Pancreas (tissue), 10 donors: ENCODE results near the gene RASL10A. TPM values are rescaled to one million over a fixed set of nuclear protein-coding genes. Genes with fewer than 3 reads are reported as not detected.

Experiments used
- ATAC-seq, 4 donors: fragments of 200-7000 bp; cut with Tn5 transposase; one replicate each; pipeline versions ENCODE4 v1.8.0 to v1.9.1; 2020; ENCODE audit warnings: mild to moderate bottlenecking in 4 of 4, moderate library complexity in 4 of 4
- DNase-seq, 6 donors: peaks; one replicate each; pipeline ENCODE4 v3.0.0-alpha.2; 2020
- FAIRE-seq: peaks from 2 replicates; lab custom pipeline; 2012; peaks lifted over from hg19 to GRCh38; lab: Jason Lieb, UNC
- H3K27ac ChIP-seq, 4 donors: fragments of 200-600 bp; sonication (generic); 1 replicate in 3 of 4; 2 replicates in 1 of 4; pipeline versions ENCODE4 v1.5.0 to v1.8.0; 2020
- H3K27me3 ChIP-seq, 4 donors: fragments of 200-600 bp; one replicate each; pipeline ENCODE4 v1.8.0; 2021
- H3K36me3 ChIP-seq, 3 donors: fragments of 200-600 bp; sonication (generic) in 1 of 3; one replicate each; pipeline versions ENCODE4 v1.5.0 to v1.8.0; 2020 to 2021
- H3K4me1 ChIP-seq, 3 donors: fragments of 200-600 bp; one replicate each; pipeline ENCODE4 v1.8.0; 2021
- H3K4me3 ChIP-seq, 4 donors: fragments of 200-600 bp; sonication (generic) in 2 of 4; one replicate each; pipeline versions ENCODE4 v1.5.0 to v1.8.0; 2020 to 2021
- H3K9me3 ChIP-seq, 4 donors: fragments of 200-600 bp; one replicate each; pipeline ENCODE4 v1.8.0; 2021
- WGBS, 2 donors: extraction: QIAGEN DNeasy Blood & Tissue Kit; methylation state at CpG; one replicate each; pipeline ENCODE4 v1.1.7; 2013; 5-methylcytosine and 5-hydroxymethylcytosine counted together
- intact Hi-C, 3 donors: fragments of 100-400 bp; cut with DNase I; formaldehyde crosslinking; loops; one replicate each; pipeline versions ENCODE4 v1.11.1 to v1.14.2; 2022
- polyA plus RNA-seq, 2 donors: library from polyadenylated mRNA; stranded (reverse); fragments of 200-250 nt; gene quantifications; one replicate each; pipeline ENCODE4 v1.2.3, GENCODE V29; 2013
- total RNA-seq, 6 donors: library from RNA; stranded (reverse); fragmentation: NEBNext Ultra II Directional in 4 of 6; extraction: Animal tissue kit (Norgen Biotek cat#: 25700) in 4 of 6; gene quantifications; one replicate each; pipeline versions ENCODE4 v1.2.1 to v1.2.4, GENCODE V29; 2021 to 2023
- TF ChIP-seq, protein P1 (sequence below), 4 donors: fragments of 200-600 bp; sonication (generic) in 3 of 4; IDR thresholded peaks; one replicate each; pipeline versions ENCODE4 v1.5.0 to v1.8.0; 2021; ENCODE audit warnings: antibody characterized with exemption in 4 of 4
- donor health status: healthy with polysubstance abuse.
- donor health status: DM: no; HTN: no; CAD: no; lungs with moderate emphysema.
- donor health status: DM: no; HTN: no; CAD: no.
- donor health status: control.
- donor health status: control.
- donor health status: Bipolar disorder and iron deficiency.
- donor health status: DM: yes; HTN: yes; CAD: no.
- donor health status: DM: no; HTN: no; CAD: no.
- donor health status: DM: no; HTN: no; CAD: no.
- donor health status: DM: yes; HTN: yes; CAD: no.

The RASL10A gene
- total and polyA plus RNA-seq, 8 donors: 0.24 to 4.4 (median 0.57) TPM

DNA sequence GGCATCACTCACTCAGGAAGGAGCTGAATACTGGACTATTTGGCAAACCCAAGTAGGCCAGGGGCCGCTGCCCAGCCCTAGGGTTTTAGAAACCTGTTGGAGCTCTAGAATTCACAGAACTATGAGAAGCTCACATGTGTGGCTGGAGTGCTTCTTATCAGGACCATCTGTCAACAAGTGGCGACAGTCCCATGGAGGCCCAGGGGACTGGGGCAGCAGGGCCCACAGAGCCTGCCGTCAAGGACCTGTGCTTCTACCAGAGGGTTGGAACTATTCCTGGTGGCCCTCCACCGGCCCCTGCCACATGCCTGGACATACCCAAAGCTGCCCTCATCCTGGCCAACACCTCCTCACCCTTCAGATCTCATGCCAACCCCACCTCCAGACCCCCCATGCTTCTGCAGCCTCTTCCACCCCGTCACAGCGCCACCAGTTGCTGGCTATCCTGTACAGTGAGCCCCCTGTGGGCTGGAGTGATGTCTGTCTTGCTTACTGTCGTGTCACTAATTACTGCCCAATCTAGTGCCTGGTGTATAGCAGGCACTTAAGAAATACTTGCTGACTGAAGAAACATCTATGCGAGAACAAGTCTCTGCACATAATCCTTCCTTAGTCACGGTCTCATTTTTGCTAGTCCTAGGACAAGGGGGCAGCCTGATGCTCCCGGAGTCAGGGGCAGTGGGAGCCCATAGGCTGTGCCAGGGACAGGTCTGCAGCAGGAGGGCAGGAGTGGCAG, 27.2 kb upstream of the RASL10A start:
- H3K36me3 ChIP-seq: peaks cover 7 to 43% (median 9%) of the 10 kb centered on the region in 3 donors

DNA sequence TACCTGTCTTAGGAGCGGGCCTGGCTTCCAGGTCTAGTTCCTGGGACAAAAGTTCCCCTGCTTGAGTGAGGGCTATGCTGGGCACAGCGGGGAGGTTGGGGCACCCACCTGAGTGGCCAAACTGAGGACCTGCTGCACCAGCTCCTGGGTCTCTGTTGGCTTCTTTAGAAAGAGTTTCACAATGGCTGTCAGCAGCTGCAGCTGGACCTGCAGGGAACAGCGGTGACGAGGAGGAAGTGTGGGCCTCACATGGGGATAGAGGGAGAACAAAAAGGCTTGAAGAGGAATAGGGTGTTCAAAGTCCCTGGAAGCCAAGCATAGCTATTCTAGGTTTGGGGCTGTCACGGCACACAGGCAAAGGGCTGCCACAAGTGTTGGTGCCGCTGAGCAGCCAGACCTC, 26.7 kb upstream of the RASL10A start:
- Histone ChIP-seq H3K9me3 (no peaks in the 10 kb centered on the region), H3K27me3 (no peaks in the 10 kb centered on the region), H3K36me3 (peaks cover 8 to 44% (median 9%) of the 10 kb centered on the region in 3 donors), H3K27ac (peak overlapping the region; percentile 63 to 71 (median 68)), H3K4me1 (peaks cover 29 to 31% (median 31%) of the 10 kb centered on the region in 3 donors), H3K4me3 (no peak overlapping the region)
- FAIRE-seq (no peak), DNase-seq (no peak), ATAC-seq (peak; percentile 6 to 20 (median 12))
- WGBS, 2 donors: 59 to 62% methylated on average over 6 of the region's 6 CpGs
- TF ChIP-seq, protein P1, sequence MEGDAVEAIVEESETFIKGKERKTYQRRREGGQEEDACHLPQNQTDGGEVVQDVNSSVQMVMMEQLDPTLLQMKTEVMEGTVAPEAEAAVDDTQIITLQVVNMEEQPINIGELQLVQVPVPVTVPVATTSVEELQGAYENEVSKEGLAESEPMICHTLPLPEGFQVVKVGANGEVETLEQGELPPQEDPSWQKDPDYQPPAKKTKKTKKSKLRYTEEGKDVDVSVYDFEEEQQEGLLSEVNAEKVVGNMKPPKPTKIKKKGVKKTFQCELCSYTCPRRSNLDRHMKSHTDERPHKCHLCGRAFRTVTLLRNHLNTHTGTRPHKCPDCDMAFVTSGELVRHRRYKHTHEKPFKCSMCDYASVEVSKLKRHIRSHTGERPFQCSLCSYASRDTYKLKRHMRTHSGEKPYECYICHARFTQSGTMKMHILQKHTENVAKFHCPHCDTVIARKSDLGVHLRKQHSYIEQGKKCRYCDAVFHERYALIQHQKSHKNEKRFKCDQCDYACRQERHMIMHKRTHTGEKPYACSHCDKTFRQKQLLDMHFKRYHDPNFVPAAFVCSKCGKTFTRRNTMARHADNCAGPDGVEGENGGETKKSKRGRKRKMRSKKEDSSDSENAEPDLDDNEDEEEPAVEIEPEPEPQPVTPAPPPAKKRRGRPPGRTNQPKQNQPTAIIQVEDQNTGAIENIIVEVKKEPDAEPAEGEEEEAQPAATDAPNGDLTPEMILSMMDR (IDR thresholded peaks at IDR 0.05): no peak
- intact Hi-C loops: no loop called here

More for the DNA sequence above, 27.2 kb upstream of the RASL10A start:
- intact Hi-C loops: no loop called here
- Histone ChIP-seq H3K27me3 (no peaks in the 10 kb centered on the region), H3K4me3 (no peak overlapping the region), H3K9me3 (no peaks in the 10 kb centered on the region), H3K4me1 (peaks cover 29 to 31% (median 31%) of the 10 kb centered on the region in 3 donors), H3K27ac (peak overlapping the region; percentile 63 to 71 (median 68))
- peak; percentile 65 to 80 (median 76) for ATAC-seq
- no peak for FAIRE-seq
- TF ChIP-seq, protein P1 (IDR thresholded peaks at IDR 0.05): no peak
- peak in 5 of 6 donors; percentile 67 to 86 (median 74) for DNase-seq
- WGBS, 2 donors: 41 to 44% methylated on average over 10 of the region's 10 CpGs

DNA sequence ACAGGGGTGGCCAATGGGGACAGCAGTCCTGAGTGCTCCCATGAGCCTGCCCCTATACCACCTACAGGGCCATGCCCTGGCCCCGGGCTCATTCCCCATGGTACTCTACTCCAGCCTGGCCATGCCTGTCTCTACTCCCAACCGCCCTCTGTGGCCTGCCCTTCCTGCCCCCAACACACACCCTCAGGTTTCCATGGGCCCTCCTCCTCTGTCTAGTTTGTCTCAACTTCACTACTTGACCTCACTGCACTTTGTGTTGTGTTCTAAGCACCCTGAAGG, 26.3 kb upstream of the RASL10A start:
- DNase-seq (peak in 1 of 6 donors; percentile 72), FAIRE-seq (no peak), ATAC-seq (no peak)
- intact Hi-C loops: no loop called here
- Histone ChIP-seq H3K4me3 (no peak overlapping the region), H3K9me3 (no peaks in the 10 kb centered on the region), H3K27me3 (no peaks in the 10 kb centered on the region), H3K4me1 (peaks cover 29 to 31% (median 31%) of the 10 kb centered on the region in 3 donors), H3K27ac (peak overlapping the region; percentile 63 to 71 (median 68)), H3K36me3 (peaks cover 8 to 48% (median 9%) of the 10 kb centered on the region in 3 donors)
- TF ChIP-seq, protein P1 (IDR thresholded peaks at IDR 0.05): no peak
- WGBS, 2 donors: 86 to 97% methylated on average over 2 of the region's 2 CpGs

DNA sequence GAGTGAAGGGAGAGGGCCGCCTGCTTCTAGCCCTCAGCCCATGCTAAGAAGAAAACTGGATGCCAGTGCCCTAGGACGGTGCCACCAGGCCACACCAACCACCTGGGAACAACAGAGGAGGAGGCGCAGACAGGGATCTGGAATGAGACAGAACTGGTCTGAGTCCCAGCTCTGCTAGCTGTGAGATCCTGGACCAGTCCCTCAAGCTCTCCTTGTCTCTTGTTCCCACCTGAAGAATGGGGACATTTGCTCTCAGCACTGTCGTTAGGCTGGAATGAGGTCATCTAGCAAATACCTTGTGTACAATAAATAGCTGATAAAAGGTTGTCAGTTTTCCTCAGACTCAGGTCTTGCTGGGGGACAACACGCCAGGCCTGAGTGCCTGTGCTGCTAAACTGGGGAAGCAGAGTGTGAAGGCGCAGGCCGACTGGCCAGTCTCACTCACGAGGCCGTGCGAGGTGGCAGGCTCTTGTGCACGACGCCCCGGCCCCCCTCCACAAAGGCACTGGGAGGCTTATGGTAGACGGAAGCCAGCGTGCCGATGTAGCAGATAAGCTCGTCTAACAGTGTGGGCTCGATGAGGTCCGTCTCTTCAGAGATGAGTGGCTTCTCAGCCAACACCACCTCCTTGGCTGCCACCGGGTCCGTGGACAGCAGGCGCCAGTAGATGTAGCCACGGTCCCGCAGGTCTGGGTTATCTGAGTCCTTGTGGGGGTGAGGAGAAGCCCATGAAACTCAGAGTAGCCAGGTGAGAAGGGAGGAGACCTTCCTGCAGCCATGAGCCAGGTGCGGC, 25.8 kb upstream of the RASL10A start:
- H3K9me3 ChIP-seq: no peaks in the 10 kb centered on the region
- no peak overlapping the region for H3K4me3 ChIP-seq
- H3K4me1 ChIP-seq: peaks cover 29 to 31% (median 31%) of the 10 kb centered on the region in 3 donors
- DNase-seq (peak in 1 of 6 donors; percentile 68), ATAC-seq (no peak), FAIRE-seq (no peak)
- intact Hi-C loops: no loop called here
- H3K27ac ChIP-seq: peak overlapping the region; percentile 63 to 71 (median 68)
- TF ChIP-seq, protein P1 (IDR thresholded peaks at IDR 0.05): no peak
- peaks cover 8 to 48% (median 9%) of the 10 kb centered on the region in 3 donors for H3K36me3 ChIP-seq
- no peaks in the 10 kb centered on the region for H3K27me3 ChIP-seq
- 89 to 90% methylated on average over 25 of the region's 25 CpGs for WGBS, 2 donors
